Neuronal stem cell (in vitro differentiated cells): ENCODE data around the gene PDZRN3.

Experiments used
- DNase-seq: peaks from one replicate; pipeline ENCODE4 v3.0.0-alpha.2; 2013; ENCODE audit warnings: low spot score
- H2AFZ ChIP-seq: one replicate; pipeline ENCODE4 v1.6.1; 2013; ENCODE audit warnings: mild to moderate bottlenecking, low read length, inconsistent platforms
- H2AK5ac ChIP-seq: 2 replicates; pipeline ENCODE4 v1.6.1; 2013; ENCODE audit warnings: low read depth, mild to moderate bottlenecking, inconsistent platforms, low read length, moderate library complexity, mixed read lengths
- H2BK120ac ChIP-seq: 2 replicates; pipeline ENCODE4 v1.6.1; 2013; ENCODE audit warnings: low read depth, mild to moderate bottlenecking, inconsistent platforms, low read length, moderate library complexity, mixed read lengths
- H2BK12ac ChIP-seq: one replicate; pipeline ENCODE4 v1.6.1; 2013; ENCODE audit warnings: low read length, inconsistent platforms
- H2BK15ac ChIP-seq: 2 replicates; pipeline ENCODE4 v1.6.1; 2013; ENCODE audit warnings: mild to moderate bottlenecking, low read length, inconsistent platforms, mixed read lengths
- H2BK5ac ChIP-seq: one replicate; pipeline ENCODE4 v1.6.1; 2013; ENCODE audit warnings: inconsistent platforms, mild to moderate bottlenecking, low read length, moderate library complexity
- H3K14ac ChIP-seq: one replicate; pipeline ENCODE4 v1.6.1; 2013; ENCODE audit warnings: low read length, inconsistent platforms
- H3K18ac ChIP-seq: 2 replicates; pipeline ENCODE4 v1.6.1; 2013; ENCODE audit warnings: low read length, inconsistent platforms
- H3K23ac ChIP-seq: 2 replicates; pipeline ENCODE4 v1.6.1; 2013; ENCODE audit warnings: low read depth, mild to moderate bottlenecking, mixed read lengths, low read length, inconsistent platforms; ENCODE audit not compliant: poor library complexity
- H3K27ac ChIP-seq: replicated peaks from 3 replicates; pipeline ENCODE4 v1.5.1; 2013; ENCODE audit warnings: low read length, inconsistent platforms
- H3K27me3 ChIP-seq, 3 experiments: 2 replicates each; pipeline ENCODE4 v1.6.1; 2013; ENCODE audit warnings: low read length in 3 of 3, mild to moderate bottlenecking in 2 of 3, inconsistent platforms in 1 of 3, low read depth in 1 of 3, mixed read lengths in 1 of 3, moderate library complexity in 1 of 3; ENCODE audit not compliant: control insufficient read depth in 3 of 3, insufficient read depth in 3 of 3
- H3K36me3 ChIP-seq, 2 donors: replicated peaks in 1 of 2; 2 replicates each; pipeline ENCODE4 v1.6.1; 2013; ENCODE audit warnings: low read length in 2 of 2; ENCODE audit not compliant: control insufficient read depth in 2 of 2, insufficient read depth in 2 of 2
- H3K4ac ChIP-seq: 2 replicates; pipeline ENCODE4 v1.6.1; 2013; ENCODE audit warnings: inconsistent platforms, mild to moderate bottlenecking, low read length, moderate library complexity
- H3K4me1 ChIP-seq, 2 donors: 1 replicate in 1 of 2; 2 replicates in 1 of 2; pipeline ENCODE4 v1.6.1; 2013; ENCODE audit warnings: low read length in 2 of 2, low read depth in 1 of 2; ENCODE audit not compliant: control insufficient read depth in 2 of 2, insufficient read depth in 1 of 2
- H3K4me2 ChIP-seq: one replicate; pipeline ENCODE4 v1.6.1; 2013; ENCODE audit warnings: mild to moderate bottlenecking, low read length, inconsistent platforms; ENCODE audit not compliant: insufficient read depth, poor library complexity, severe bottlenecking
- H3K4me3 ChIP-seq, 2 donors: 2 replicates each; pipeline ENCODE4 v1.5.1; 2013; ENCODE audit warnings: low read length in 2 of 2, mild to moderate bottlenecking in 2 of 2, inconsistent platforms in 1 of 2, moderate library complexity in 1 of 2
- H3K79me1 ChIP-seq: one replicate; pipeline ENCODE4 v1.6.1; 2013; ENCODE audit warnings: low read depth, mild to moderate bottlenecking, inconsistent platforms, low read length, moderate library complexity
- H3K9ac ChIP-seq: one replicate; pipeline ENCODE4 v1.6.1; 2013; ENCODE audit warnings: mild to moderate bottlenecking, low read depth, low read length, inconsistent platforms; ENCODE audit not compliant: poor library complexity
- H3K9me3 ChIP-seq, 2 donors: replicated peaks in 1 of 2; 2 replicates each; pipeline versions ENCODE3 to v1.6.1; 2013; ENCODE audit warnings: low read length in 2 of 2, mild to moderate bottlenecking in 2 of 2, inconsistent platforms in 1 of 2, low read depth in 1 of 2, mixed read lengths in 1 of 2, moderate library complexity in 1 of 2; ENCODE audit not compliant: control insufficient read depth in 2 of 2, insufficient read depth in 1 of 2
- H4K8ac ChIP-seq: one replicate; pipeline ENCODE4 v1.6.1; 2013; ENCODE audit warnings: low read depth, mild to moderate bottlenecking, inconsistent platforms, low read length, moderate library complexity
- H4K91ac ChIP-seq: one replicate; pipeline ENCODE4 v1.6.1; 2013; ENCODE audit warnings: low read length, low read depth, mild to moderate bottlenecking, inconsistent platforms; ENCODE audit not compliant: poor library complexity
- WGBS, 2 donors: extraction: QIAGEN DNeasy Blood & Tissue Kit; methylation state at CpG; one replicate each; pipeline ENCODE4 v1.1.7; 2013; ENCODE audit warnings: missing lambda C conversion rate in 2 of 2, mixed read lengths in 1 of 2; ENCODE audit not compliant: insufficient read length in 2 of 2, insufficient replicate concordance in 1 of 2; ENCODE audit errors: extremely low coverage in 2 of 2; 5-methylcytosine and 5-hydroxymethylcytosine counted together

The PDZRN3 gene

DNA sequence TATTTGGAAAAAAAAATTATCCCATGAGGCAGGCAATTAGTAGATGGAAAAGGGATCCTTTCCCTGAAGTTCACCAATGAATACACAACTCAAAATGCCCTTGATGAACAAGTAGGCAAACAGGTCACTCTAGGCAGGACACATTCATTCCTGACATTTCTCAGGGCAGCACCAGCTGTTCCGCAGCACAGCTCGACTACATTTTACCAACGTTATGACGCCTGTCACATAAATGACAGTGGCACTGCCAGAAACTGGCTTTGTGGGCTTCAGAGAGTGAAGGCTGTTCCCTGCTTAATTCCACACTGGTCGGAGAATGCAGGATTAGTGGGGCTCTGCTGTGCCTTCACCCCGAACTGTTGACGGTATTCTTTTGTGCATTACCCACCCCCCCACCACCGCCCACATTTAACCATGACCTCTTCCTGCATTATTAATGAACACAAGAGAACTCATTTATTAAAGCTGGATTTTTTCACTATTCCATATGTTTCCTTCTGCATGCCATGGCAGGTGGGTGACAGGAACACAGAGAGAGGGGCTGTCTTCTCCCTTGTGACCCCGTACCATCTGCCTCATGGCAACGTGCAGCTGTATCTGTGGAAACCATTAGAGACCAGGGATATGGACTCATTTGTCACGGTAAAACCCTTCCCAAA lies 197.6 kb downstream of the PDZRN3 start:
- Histone ChIP-seq H3K23ac (no peak overlapping the region), H2BK15ac (no peak overlapping the region), H4K91ac (no peak overlapping the region), H3K4ac (no peak overlapping the region), H3K14ac (no peak overlapping the region), H2AFZ (no peak overlapping the region), H2BK5ac (no peak overlapping the region), H3K79me1 (no peaks in the 10 kb centered on the region), H4K8ac (no peak overlapping the region), H3K27me3 (no peaks in the 10 kb centered on the region), H2BK120ac (no peak overlapping the region), H3K18ac (peak overlapping the region; percentile 20), H3K9ac (no peak overlapping the region), H2BK12ac (no peak overlapping the region), H3K4me2 (no peak overlapping the region), H3K9me3 (peaks cover 0 to 4% of the 10 kb centered on the region in 2 donors), H2AK5ac (no peak overlapping the region), H3K4me1 (peaks cover 2 to 12% of the 10 kb centered on the region in 2 donors), H3K36me3 (no peaks in the 10 kb centered on the region), H3K27ac (no peak overlapping the region), H3K4me3 (no peak overlapping the region)
- WGBS, 2 donors: no CpG with 5 or more reads among the region's 11 CpGs
- no peak for DNase-seq

GRCh38 chr3:73426606-73427005 lies 198.1 kb downstream of the PDZRN3 start:
- H3K79me1 ChIP-seq: no peaks in the 10 kb centered on the region
- no peak overlapping the region for H2BK120ac ChIP-seq
- H3K4ac ChIP-seq: no peak overlapping the region
- H3K27ac ChIP-seq: no peak overlapping the region
- no peak overlapping the region for H3K18ac ChIP-seq
- DNase-seq: no peak
- no peak overlapping the region for H3K9ac ChIP-seq
- no peak overlapping the region for H4K8ac ChIP-seq
- H2AFZ ChIP-seq: no peak overlapping the region
- no peaks in the 10 kb centered on the region for H3K27me3 ChIP-seq
- H3K4me2 ChIP-seq: no peak overlapping the region
- H2BK15ac ChIP-seq: no peak overlapping the region
- H3K4me1 ChIP-seq: peaks cover under 1 to 9% of the 10 kb centered on the region in 2 donors
- H3K23ac ChIP-seq: no peak overlapping the region
- no peak overlapping the region for H2BK5ac ChIP-seq
- no peak overlapping the region for H4K91ac ChIP-seq
- H2AK5ac ChIP-seq: no peak overlapping the region
- H3K36me3 ChIP-seq: no peaks in the 10 kb centered on the region
- no peak overlapping the region for H2BK12ac ChIP-seq
- H3K14ac ChIP-seq: no peak overlapping the region
- WGBS, 2 donors: no CpG with 5 or more reads among the region's 7 CpGs
- H3K4me3 ChIP-seq: no peak overlapping the region
- H3K9me3 ChIP-seq: peaks cover 0 to 4% of the 10 kb centered on the region in 2 donors

GRCh38 chr3:73423116-73423515 lies 201.6 kb downstream of the PDZRN3 start:
- Histone ChIP-seq H3K27me3 (no peaks in the 10 kb centered on the region), H3K9ac (no peak overlapping the region), H2BK15ac (no peak overlapping the region), H3K18ac (no peak overlapping the region), H4K91ac (no peak overlapping the region), H3K36me3 (no peaks in the 10 kb centered on the region), H3K9me3 (peaks cover 0 to 4% of the 10 kb centered on the region in 2 donors), H4K8ac (no peak overlapping the region), H2AK5ac (no peak overlapping the region), H3K4ac (no peak overlapping the region), H3K4me1 (peaks cover 0 to 7% of the 10 kb centered on the region in 2 donors), H2AFZ (no peak overlapping the region), H3K79me1 (no peaks in the 10 kb centered on the region), H2BK12ac (no peak overlapping the region), H3K23ac (no peak overlapping the region), H2BK5ac (no peak overlapping the region), H3K4me3 (no peak overlapping the region), H3K27ac (no peak overlapping the region), H3K14ac (no peak overlapping the region), H2BK120ac (no peak overlapping the region), H3K4me2 (no peak overlapping the region)
- DNase-seq: no peak
- no CpG with 5 or more reads among the region's 3 CpGs for WGBS, 2 donors

GRCh38 chr3:73422571-73422970 lies 202.2 kb downstream of the PDZRN3 start:
- no peaks in the 10 kb centered on the region for H3K36me3 ChIP-seq
- no CpG with 5 or more reads among the region's 2 CpGs for WGBS, 2 donors
- no peak overlapping the region for H2AK5ac ChIP-seq
- H4K8ac ChIP-seq: no peak overlapping the region
- no peak overlapping the region for H2BK5ac ChIP-seq
- H3K14ac ChIP-seq: no peak overlapping the region
- H2AFZ ChIP-seq: no peak overlapping the region
- H2BK120ac ChIP-seq: no peak overlapping the region
- DNase-seq: no peak
- no peak overlapping the region for H2BK15ac ChIP-seq
- H3K4me2 ChIP-seq: no peak overlapping the region
- no peak overlapping the region for H3K9ac ChIP-seq
- H3K27me3 ChIP-seq: no peaks in the 10 kb centered on the region
- peaks cover 0 to 7% of the 10 kb centered on the region in 2 donors for H3K4me1 ChIP-seq
- H3K4ac ChIP-seq: no peak overlapping the region
- no peak overlapping the region for H4K91ac ChIP-seq
- H3K4me3 ChIP-seq: no peak overlapping the region
- no peak overlapping the region for H3K23ac ChIP-seq
- H3K27ac ChIP-seq: no peak overlapping the region
- no peak overlapping the region for H3K18ac ChIP-seq
- H3K9me3 ChIP-seq: peaks cover 0 to 4% of the 10 kb centered on the region in 2 donors
- H3K79me1 ChIP-seq: no peaks in the 10 kb centered on the region
- no peak overlapping the region for H2BK12ac ChIP-seq
